K562 (cell line): Measurements from ENCODE around the gene CIAO3. TPM values are rescaled to one million over a fixed set of nuclear protein-coding genes. Genes with fewer than 3 reads are reported as not detected.
A peak's percentile ranks its signal among the peaks of the same experiment; 100 is the strongest.

Experiments
- BRF1 ChIP-seq: IDR thresholded peaks from 3 replicates; pipeline ENCODE4 v1.6.1; 2011; ENCODE audit warnings: borderline replicate concordance, mild to moderate bottlenecking; ENCODE audit not compliant: insufficient read length; ENCODE audit errors: extremely low read depth
- CTBP1 ChIP-seq: fragments of 450-650 bp; IDR thresholded peaks from 2 replicates; pipeline ENCODE4 v1.6.1; 2016; ENCODE audit warnings: borderline replicate concordance
- RB1 ChIP-seq: fragments of 450-650 bp; IDR thresholded peaks from 2 replicates; pipeline ENCODE4 v1.6.1; 2017; ENCODE audit warnings: low read depth, mild to moderate bottlenecking
- SIRT6 ChIP-seq: IDR thresholded peaks from one replicate; pipeline ENCODE4 v1.6.1; 2012; ENCODE audit warnings: low read depth, mild to moderate bottlenecking, control low read depth, inconsistent platforms, low read length, moderate library complexity
- TAF1 ChIP-seq: IDR thresholded peaks from 2 replicates; pipeline ENCODE4 v1.6.1; 2011; ENCODE audit warnings: mild to moderate bottlenecking, low read length, moderate library complexity; ENCODE audit not compliant: insufficient read depth, control insufficient read depth, severe bottlenecking; ENCODE audit errors: extremely low read depth
- TCF15 ChIP-seq: fragments of 250-450 bp; sonication (Bioruptor Pico); IDR thresholded peaks from 2 replicates; pipeline ENCODE4 v1.8.0; 2022; ENCODE audit warnings: moderate library complexity, mild to moderate bottlenecking, inconsistent platforms
- ZBTB7A ChIP-seq: IDR thresholded peaks from 2 replicates; pipeline ENCODE4 v1.6.1; 2011; ENCODE audit warnings: low read depth, mild to moderate bottlenecking, low read length, moderate library complexity, borderline replicate concordance; ENCODE audit not compliant: control insufficient read depth
- ZNF121 ChIP-seq: sonication (generic); formaldehyde crosslinking; conservative IDR thresholded peaks from 2 replicates; pipeline ENCODE4 v1.8.0; 2022; ENCODE audit warnings: missing genetic modification reagents
- ZNF766 ChIP-seq: fragments of 200-800 bp; sonication (Bioruptor generic); conservative IDR thresholded peaks from 2 replicates; pipeline ENCODE4 v1.6.1; 2016; ENCODE audit warnings: missing genetic modification characterization, missing compliant biosample characterization
- polyA plus RNA-seq, 8 experiments: library from polyadenylated mRNA; depleted of rRNA in 4 of 8; stranded (reverse) in 5 of 8; unstranded in 3 of 8; fragments of >200 nt; fragmentation: Nextera tagmentation in 2 of 8; fragmentation: Illumina TruSeq in 1 of 8; extraction: Ambion mirVana in 2 of 8; extraction: Trizol in 1 of 8; gene quantifications; 2 replicates each; pipeline versions ENCODE4 v1.2.1 to v1.2.3, GENCODE V29; 2011 to 2014; ENCODE audit warnings: inconsistent platforms in 1 of 8, missing spikeins in 1 of 8
- total RNA-seq, 7 experiments: library from RNA; depleted of rRNA in 6 of 7; stranded (reverse); fragments of >200 nt in 6 of 7; fragmentation: Illumina TruSeq in 2 of 7; extraction: Trizol in 2 of 7; gene quantifications; 2 replicates each; pipeline versions ENCODE4 v1.2.1 to v1.2.3, GENCODE V29; 2011 to 2021; ENCODE audit warnings: low replicate concordance in 1 of 7

Gene CIAO3
- total and polyA plus RNA-seq, 9 of the 15 experiments (the other 6 are each of a cell fraction or from before 2014, with no cell fraction given), result 2.2 to 35.6 (median 18.7) TPM

DNA sequence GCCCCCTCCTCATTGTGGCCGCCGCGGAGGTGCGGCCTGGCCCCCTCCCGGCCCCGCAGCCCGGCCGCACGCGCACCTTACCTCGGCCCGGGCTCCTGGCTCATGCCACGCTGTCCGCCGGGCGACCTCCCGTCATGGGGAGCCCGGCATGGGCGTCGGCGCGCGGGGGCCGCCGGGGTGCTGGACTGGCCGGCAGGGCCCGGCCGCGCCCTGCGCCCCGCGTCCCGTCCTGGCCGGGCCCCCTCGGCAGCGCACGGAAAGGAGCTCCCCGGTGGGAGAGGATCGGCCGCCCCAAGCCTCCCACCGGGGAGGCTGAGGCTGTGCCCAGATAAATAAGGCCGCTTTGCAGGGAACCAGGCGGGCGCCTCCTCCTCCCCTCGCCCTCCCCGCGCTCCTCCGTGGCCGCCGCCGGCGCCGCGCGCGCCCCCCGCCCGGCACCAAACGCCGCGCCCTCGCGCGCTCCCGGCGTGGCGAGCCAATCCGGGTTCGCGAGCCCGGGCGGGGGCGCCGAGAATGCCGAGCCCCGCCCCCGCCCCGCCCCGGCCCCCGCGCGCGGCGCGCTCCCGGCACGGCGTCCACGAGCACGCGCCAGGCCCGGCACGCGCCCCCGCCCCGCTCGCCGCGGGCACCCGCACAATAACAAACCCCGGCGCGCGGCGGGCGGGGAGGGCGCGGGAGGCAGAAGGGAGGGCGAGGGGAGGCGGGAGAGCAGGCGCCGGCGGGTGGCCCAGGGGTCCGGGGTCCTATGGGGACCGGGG is 35.2 kb downstream of the CIAO3 start, which contains the start of gene FBXL16 (continued):
- no peak for TF ChIP-seq TAF1
- TF ChIP-seq BRF1, result no peak
- TF ChIP-seq TCF15 (CRISPR knock-in tag), result no peak
- TF ChIP-seq ZBTB7A, result peak; percentile 6; the same call in 1 of the 2 replicates
- 0 out of 2 replicates have a peak, but pooled peaks have one; percentile 39 for TF ChIP-seq ZNF766 (CRISPR knock-in tag)
- TF ChIP-seq RB1, result 0 out of 2 replicates have a peak, but pooled peaks have one; percentile 38
- TF ChIP-seq ZNF121 (CRISPR knock-in tag), result no peak
- no peak for TF ChIP-seq SIRT6
- no peak for TF ChIP-seq CTBP1
